Raji (cell line): ENCODE measurements around the gene FBXW12.

Source experiments
- POLR2A ChIP-seq: IDR thresholded peaks from 2 replicates; pipeline ENCODE4 v1.6.1; 2011; ENCODE audit warnings: low read depth, low read length, control low read depth; ENCODE audit not compliant: insufficient read depth

FBXW12 gene

GRCh38 chr3:48404440-48405342 is 32.7 kb downstream of the FBXW12 start:
- TF ChIP-seq POLR2A, result no peak

DNA sequence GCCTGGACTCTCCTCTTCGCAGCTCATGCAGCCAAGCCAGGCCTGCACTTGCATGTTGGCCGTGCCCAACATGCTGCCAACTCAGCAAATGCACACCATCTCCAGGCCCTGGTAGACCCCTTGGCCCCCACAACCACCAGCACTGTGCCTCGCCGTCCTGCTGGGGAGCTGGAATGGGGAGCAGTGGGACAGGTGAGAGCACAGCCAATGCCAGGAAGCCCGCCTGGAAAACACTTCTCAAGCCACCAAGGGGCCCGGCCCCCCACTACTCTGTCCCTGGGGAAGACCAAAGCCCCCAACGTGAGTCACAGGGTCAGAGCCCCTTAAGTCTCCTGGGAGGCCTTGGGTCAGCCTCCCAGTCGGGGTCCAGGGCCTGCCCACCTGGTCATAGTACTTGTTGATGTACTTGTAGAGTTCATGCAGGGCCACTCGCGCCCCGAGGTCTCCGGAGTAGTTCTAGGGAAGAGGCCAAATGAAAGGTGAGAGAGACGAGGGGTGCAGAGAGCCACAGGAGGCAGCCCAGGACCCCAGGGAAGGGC is 33.4 kb downstream of the FBXW12 start:
- TF ChIP-seq POLR2A, result no peak

GRCh38 chr3:48405971-48406370 is 34.0 kb downstream of the FBXW12 start:
- no peak for TF ChIP-seq POLR2A

GRCh38 chr3:48406443-48407431 is 34.7 kb downstream of the FBXW12 start:
- TF ChIP-seq POLR2A, result no peak

DNA sequence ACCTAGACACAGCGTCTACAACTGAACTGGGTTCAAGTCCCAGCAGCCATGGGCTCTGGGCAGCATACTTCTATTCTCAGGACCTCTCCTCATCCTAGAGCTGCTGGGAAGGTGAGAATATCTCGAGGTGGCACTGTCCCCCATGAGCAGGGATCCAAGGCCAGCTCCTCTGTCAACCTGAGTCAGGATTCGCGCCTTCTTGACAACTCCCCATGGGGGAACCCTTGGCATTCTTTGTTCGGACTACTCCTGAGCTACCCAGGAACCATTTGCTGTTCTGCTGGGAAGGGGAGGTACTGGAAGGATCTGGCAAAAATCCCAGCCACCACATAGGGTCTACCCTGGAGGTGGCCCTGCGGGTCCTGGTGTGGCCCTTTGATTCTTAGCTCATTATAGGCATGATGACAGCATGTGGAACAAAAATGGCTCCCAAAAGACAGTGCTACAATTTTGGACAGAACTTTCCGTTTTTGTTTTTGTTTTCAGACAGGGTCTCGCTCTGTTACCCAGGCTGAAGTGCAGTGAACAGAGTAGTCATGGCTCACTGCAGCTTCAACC is 35.6 kb downstream of the FBXW12 start:
- TF ChIP-seq POLR2A, result no peak

DNA sequence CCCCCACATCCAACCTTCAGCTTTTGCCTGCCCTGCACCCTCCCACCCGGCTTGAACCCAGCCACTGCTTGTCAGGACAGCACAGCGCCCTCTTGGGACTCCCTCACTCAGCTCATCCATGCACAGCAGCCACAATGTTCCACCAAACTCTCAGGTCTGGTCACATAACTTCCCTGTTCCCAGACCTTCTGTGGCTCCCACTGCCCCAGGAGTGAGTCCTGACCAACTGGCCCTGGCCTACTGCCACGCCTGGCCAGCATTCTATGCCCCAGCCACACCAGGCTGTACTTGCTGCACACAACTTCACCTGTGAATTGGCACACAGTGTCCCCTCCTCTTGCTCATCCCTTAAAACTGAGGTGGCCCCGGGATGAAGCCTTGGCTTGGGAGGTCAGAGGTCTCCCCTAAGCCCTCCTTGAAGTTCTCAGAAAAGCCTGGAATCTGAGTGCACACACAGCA is 36.8 kb downstream of the FBXW12 start:
- TF ChIP-seq POLR2A, result no peak

GRCh38 chr3:48409291-48410201 is 37.5 kb downstream of the FBXW12 start:
- no peak for TF ChIP-seq POLR2A

DNA sequence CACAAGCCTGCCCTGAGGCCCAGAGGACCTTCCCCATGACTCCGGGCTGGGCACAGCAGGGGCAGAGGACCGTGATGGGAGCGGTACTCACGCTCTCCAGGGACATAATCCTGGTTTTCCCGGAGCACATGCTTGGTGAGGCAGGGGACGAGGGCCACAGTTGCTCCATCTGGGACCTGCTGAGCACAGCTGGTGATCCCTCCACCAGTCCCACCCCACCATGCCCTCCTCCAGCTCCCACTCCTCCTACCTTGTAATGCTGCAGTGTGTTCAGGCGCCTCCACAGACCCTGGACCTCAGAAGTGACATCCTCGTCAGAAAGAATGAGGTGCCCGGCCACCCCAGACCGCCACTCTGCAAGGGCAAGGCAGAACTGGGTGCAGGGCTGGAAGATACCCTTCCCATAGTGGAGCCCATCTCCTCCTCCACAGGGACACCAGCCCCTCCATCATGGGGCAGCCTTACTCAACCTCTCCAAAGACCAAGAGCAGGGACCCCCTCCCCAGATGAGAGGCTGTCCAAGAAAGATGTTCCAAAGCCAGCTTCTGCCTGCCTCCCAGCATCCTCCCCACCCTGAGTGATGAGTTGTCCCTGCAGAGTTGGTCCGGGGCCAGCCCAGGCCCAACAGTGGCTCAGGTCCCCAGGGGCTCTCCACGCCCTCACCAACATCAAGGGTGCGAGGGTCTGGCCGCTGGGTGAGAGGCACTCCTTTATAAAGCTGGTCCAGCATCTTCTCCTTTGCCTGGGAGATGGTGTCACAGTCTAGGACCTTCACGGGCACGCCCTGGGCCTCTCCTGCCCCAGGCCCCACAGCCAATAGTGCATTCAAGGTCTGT is 38.4 kb downstream of the FBXW12 start:
- no peak for TF ChIP-seq POLR2A

DNA sequence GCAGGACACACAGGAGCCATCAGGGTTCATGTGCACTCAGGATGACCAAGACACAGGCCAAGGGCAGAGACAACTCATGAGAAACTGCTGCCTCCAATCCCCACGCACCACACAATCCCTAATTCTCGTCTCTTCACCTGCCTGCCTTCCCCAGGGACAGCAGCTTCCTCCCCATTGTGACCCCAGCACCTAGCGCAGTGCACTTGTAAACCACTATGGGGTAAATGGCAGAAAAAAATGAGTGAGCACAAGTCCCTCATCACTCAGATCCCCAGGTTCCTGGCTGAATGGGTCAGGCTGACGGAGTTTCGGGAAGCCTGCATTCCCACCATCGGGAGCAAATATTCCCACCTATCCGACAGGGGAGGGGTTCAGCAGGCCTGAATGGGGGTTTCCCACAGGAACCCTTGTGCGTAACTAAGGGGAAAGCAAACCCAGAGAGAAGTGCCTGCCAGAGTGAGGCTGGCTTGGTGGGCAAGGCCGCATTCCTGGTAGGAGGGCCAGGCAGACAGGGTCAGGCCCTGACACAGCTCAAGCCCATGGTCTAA is 39.1 kb downstream of the FBXW12 start:
- TF ChIP-seq POLR2A, result no peak

GRCh38 chr3:48411606-48412374 is 39.8 kb downstream of the FBXW12 start:
- no peak for TF ChIP-seq POLR2A

DNA sequence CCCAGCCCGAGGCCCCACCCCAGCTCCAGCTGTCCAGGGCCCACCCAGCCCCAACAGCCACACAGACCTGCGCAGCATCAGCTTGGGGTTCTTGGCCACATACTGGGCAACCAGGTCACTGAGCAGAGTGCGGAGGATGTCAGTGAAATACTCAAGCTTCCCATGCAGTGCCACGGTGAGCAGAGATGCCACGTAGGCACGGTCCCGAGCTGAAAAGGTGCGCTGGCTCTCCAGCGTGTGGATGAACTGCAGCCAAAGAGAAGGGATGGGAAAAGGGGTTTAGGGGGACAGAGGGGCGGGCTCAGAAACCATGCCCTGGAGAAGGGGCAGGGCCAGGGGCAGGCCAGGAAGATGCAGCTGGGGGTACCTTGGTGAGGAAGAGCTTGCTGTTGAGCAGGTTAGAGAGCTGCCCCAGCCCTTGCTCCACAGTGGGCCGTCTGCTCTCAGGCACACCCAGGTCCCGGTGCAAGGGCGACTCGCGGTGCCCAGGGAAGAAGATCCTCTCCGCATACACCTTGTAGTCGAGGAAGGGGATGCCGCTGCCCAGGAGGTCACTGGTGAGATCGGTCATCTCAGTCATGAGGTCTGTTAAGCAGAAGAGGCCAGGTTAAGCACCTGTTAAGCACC is 40.5 kb downstream of the FBXW12 start:
- TF ChIP-seq POLR2A, result no peak

GRCh38 chr3:48413086-48413485 is 41.1 kb downstream of the FBXW12 start:
- TF ChIP-seq POLR2A, result no peak
